HG02943 (cell line): ENCODE data around the gene MAGI2.
"Not testable (repeated sequence)": the region's sequence is repeated elsewhere in the genome, so short reads cannot be mapped to it uniquely, and the experiment has no call there.

Experiments used
- ATAC-seq: cut with Tn5 transposase; IDR thresholded peaks from one replicate; pipeline ENCODE4 v1.9.1; 2021; ENCODE audit warnings: mild to moderate bottlenecking, low read depth, moderate library complexity; ENCODE audit not compliant: unreplicated experiment

The MAGI2 gene

GRCh38 chr7:78289471-78289870, 1164.0 kb downstream of the MAGI2 start:
- ATAC-seq = not testable (repeated sequence)

- ATAC-seq = no peak
Measured at GRCh38 chr7:78284945-78285344, 1168.5 kb downstream of the MAGI2 start.

- no peak for ATAC-seq
Measured at GRCh38 chr7:78280276-78280675, 1173.2 kb downstream of the MAGI2 start.

GRCh38 chr7:78279457-78279856, 1174.0 kb downstream of the MAGI2 start:
- ATAC-seq = no peak

GRCh38 chr7:78279032-78279431, 1174.4 kb downstream of the MAGI2 start:
- no peak for ATAC-seq

- no peak for ATAC-seq
Measured at GRCh38 chr7:78267141-78267540, 1186.3 kb downstream of the MAGI2 start.

- no peak for ATAC-seq
Measured at GRCh38 chr7:78265486-78265885, 1188.0 kb downstream of the MAGI2 start.

GRCh38 chr7:78265071-78265470, 1188.4 kb downstream of the MAGI2 start:
- no peak for ATAC-seq

- no peak for ATAC-seq
Measured at GRCh38 chr7:78264105-78264504, 1189.4 kb downstream of the MAGI2 start.

- no peak for ATAC-seq
Measured at GRCh38 chr7:78261739-78262138, 1191.7 kb downstream of the MAGI2 start.

- no peak for ATAC-seq
Measured at GRCh38 chr7:78261302-78261701, 1192.2 kb downstream of the MAGI2 start.

- ATAC-seq = no peak
Measured at GRCh38 chr7:78260826-78261225, 1192.6 kb downstream of the MAGI2 start.

- no peak for ATAC-seq
Measured at GRCh38 chr7:78254726-78255055, 1198.8 kb downstream of the MAGI2 start.

- ATAC-seq = no peak
Measured at GRCh38 chr7:78253850-78254725, 1199.4 kb downstream of the MAGI2 start.

- ATAC-seq = no peak
Measured at GRCh38 chr7:78248867-78249266, 1204.6 kb downstream of the MAGI2 start.

- ATAC-seq = no peak
Measured at GRCh38 chr7:78247910-78248689, 1205.4 kb downstream of the MAGI2 start.

- ATAC-seq = not testable (repeated sequence)
Measured at GRCh38 chr7:78240179-78240578, 1213.3 kb downstream of the MAGI2 start.

GRCh38 chr7:78234634-78235033, 1218.8 kb downstream of the MAGI2 start:
- ATAC-seq = no peak

GRCh38 chr7:78232806-78233205, 1220.7 kb downstream of the MAGI2 start:
- ATAC-seq = no peak

GRCh38 chr7:78226059-78226719, 1227.3 kb downstream of the MAGI2 start:
- ATAC-seq = no peak

GRCh38 chr7:78225534-78225933, 1227.9 kb downstream of the MAGI2 start:
- ATAC-seq = no peak
